Kidney (tissue), 14 donors: ENCODE results near the gene LRRN2. TPM values are rescaled to one million over a fixed set of nuclear protein-coding genes. Genes with fewer than 3 reads are reported as not detected.
"Not testable (repeated sequence)": the region's sequence is repeated elsewhere in the genome, so short reads cannot be mapped to it uniquely, and the experiment has no call there.

Experiments
- DNase-seq, 5 donors: peaks; one replicate each; pipeline ENCODE4 v3.0.0-alpha.2; 2013 to 2020
- FAIRE-seq: peaks from 2 replicates; lab custom pipeline; 2012; peaks lifted over from hg19 to GRCh38; lab: Jason Lieb, UNC
- H3K27ac ChIP-seq, 2 donors: one replicate each; pipeline ENCODE4 v1.7.0; 2013; ENCODE audit warnings: low read depth in 2 of 2, low read length in 2 of 2, inconsistent platforms in 1 of 2
- H3K27me3 ChIP-seq: one replicate; pipeline ENCODE4 v1.7.1; 2013; ENCODE audit warnings: low read length, inconsistent platforms; ENCODE audit not compliant: control insufficient read depth, insufficient read depth
- H3K36me3 ChIP-seq, 3 donors: one replicate each; pipeline versions ENCODE4 v1.7.0 to v1.7.1; 2013; ENCODE audit warnings: low read length in 3 of 3, control low read depth in 1 of 3, inconsistent platforms in 1 of 3; ENCODE audit not compliant: insufficient read depth in 3 of 3, control insufficient read depth in 2 of 3
- H3K4me1 ChIP-seq, 3 donors: one replicate each; pipeline versions ENCODE4 v1.7.0 to v1.7.1; 2013; ENCODE audit warnings: low read length in 3 of 3, inconsistent platforms in 1 of 3, low read depth in 1 of 3; ENCODE audit not compliant: control insufficient read depth in 2 of 3, insufficient read depth in 2 of 3
- H3K4me3 ChIP-seq, 3 donors: one replicate each; pipeline versions ENCODE4 v1.7.0 to v1.8.1; 2013; ENCODE audit warnings: low read length in 3 of 3, control low read depth in 1 of 3, inconsistent platforms in 1 of 3
- H3K9ac ChIP-seq, 3 donors: one replicate each; pipeline versions ENCODE4 v1.7.0 to v1.7.1; 2013; ENCODE audit warnings: low read length in 3 of 3, control low read depth in 1 of 3, inconsistent platforms in 1 of 3
- H3K9me3 ChIP-seq, 3 donors: one replicate each; pipeline versions ENCODE4 v1.7.0 to v1.7.1; 2013; ENCODE audit warnings: low read length in 3 of 3, control low read depth in 1 of 3, inconsistent platforms in 1 of 3; ENCODE audit not compliant: control insufficient read depth in 2 of 3, insufficient read depth in 1 of 3
- CTCF ChIP-seq: IDR thresholded peaks from 3 replicates; pipeline ENCODE4 v1.5.1; 2012; ENCODE audit warnings: mild to moderate bottlenecking, moderate library complexity, borderline replicate concordance; ENCODE audit not compliant: insufficient read depth; ENCODE audit errors: extremely low read depth
- intact Hi-C: fragments of 100-400 bp; cut with DNase I; formaldehyde crosslinking; loops from one replicate; pipeline ENCODE4 v1.11.1; 2022
- polyA plus RNA-seq: library from polyadenylated mRNA; stranded (reverse); fragments of 350-450 nt; fragmentation: Illumina TruSeq; extraction: RNeasy Lipid Tissue Mini Kit (QIAGEN cat#74804); gene quantifications from one replicate; pipeline ENCODE4 v1.2.3, GENCODE V29; 2014; ENCODE audit warnings: low read depth, low replicate concordance; ENCODE audit not compliant: insufficient read depth
- total RNA-seq: library from RNA; stranded (reverse); fragmentation: NEBNext Ultra II Directional; extraction: Animal tissue kit (Norgen Biotek cat#: 25700); gene quantifications from one replicate; pipeline ENCODE4 v1.2.1, GENCODE V29; 2021
- donor health status: control.
- donor health status: control.
- donor health status: control.
- donor health status: control.
- donor health status: control.
- donor health status: DM: yes; HTN: yes; CAD: no.
- donor health status: Normal renal cell carcinoma (clear cell type).

LRRN2 gene
- total and polyA plus RNA-seq, 2 donors from 2014 or later = 14.4 to 16.0 TPM

GRCh38 chr1:204572923-204573922 is 112.3 kb downstream of the LRRN2 start:
- DNase-seq = no peak

GRCh38 chr1:204571631-204572030 is 113.9 kb downstream of the LRRN2 start:
- FAIRE-seq (no peak), DNase-seq (no peak)
- no peaks in the 10 kb centered on the region for H3K36me3 ChIP-seq
- H3K9ac ChIP-seq = no peak overlapping the region
- H3K4me3 ChIP-seq = no peak overlapping the region
- no peak overlapping the region for H3K27ac ChIP-seq
- H3K4me1 ChIP-seq = no peaks in the 10 kb centered on the region
- intact Hi-C loops = no loop called here
- H3K9me3 ChIP-seq = no peaks in the 10 kb centered on the region
- TF ChIP-seq CTCF = no peak
- H3K27me3 ChIP-seq = no peaks in the 10 kb centered on the region

More at GRCh38 chr1:204572923-204573922, 112.3 kb downstream of the LRRN2 start:
- intact Hi-C loops = no loop called here
- Histone ChIP-seq H3K27me3 (no peaks in the 10 kb centered on the region), H3K9me3 (no peaks in the 10 kb centered on the region), H3K27ac (no peak overlapping the region), H3K4me1 (no peaks in the 10 kb centered on the region), H3K4me3 (no peak overlapping the region), H3K36me3 (no peaks in the 10 kb centered on the region), H3K9ac (no peak overlapping the region)
- FAIRE-seq = no peak
- TF ChIP-seq CTCF = no peak

DNA sequence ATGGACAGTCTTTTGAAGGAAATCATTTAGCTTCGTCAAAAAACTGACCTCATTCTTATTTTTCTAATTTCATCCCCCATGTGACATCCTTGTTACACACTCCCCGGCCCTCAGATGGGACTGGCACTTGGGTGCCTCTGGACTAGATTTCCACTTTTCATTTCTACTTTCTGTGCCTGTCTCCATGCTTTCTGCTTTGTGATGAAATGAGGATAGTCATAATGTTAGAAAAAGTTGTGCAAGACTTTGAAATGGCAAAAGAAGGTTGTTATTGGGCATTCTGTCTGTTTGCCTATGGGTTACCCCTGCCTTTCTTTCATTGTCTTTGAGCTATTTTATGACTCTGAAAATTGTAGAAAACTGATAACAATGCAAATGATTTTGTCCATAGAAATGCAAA is 114.4 kb downstream of the LRRN2 start:
- Histone ChIP-seq H3K36me3 (no peaks in the 10 kb centered on the region), H3K27me3 (no peaks in the 10 kb centered on the region), H3K4me3 (no peak overlapping the region), H3K27ac (no peak overlapping the region), H3K9me3 (no peaks in the 10 kb centered on the region), H3K9ac (no peak overlapping the region), H3K4me1 (peaks cover 0 to 3% (median 0%) of the 10 kb centered on the region in 3 donors)
- intact Hi-C loops = no loop called here
- no peak for FAIRE-seq
- no peak for TF ChIP-seq CTCF
- no peak for DNase-seq

GRCh38 chr1:204570021-204570420 is 115.5 kb downstream of the LRRN2 start:
- H3K9me3 ChIP-seq, H3K27me3 ChIP-seq, H3K36me3 ChIP-seq, H3K4me1 ChIP-seq, DNase-seq, FAIRE-seq, H3K4me3 ChIP-seq, intact Hi-C loops, H3K27ac ChIP-seq, H3K9ac ChIP-seq: not testable (repeated sequence)
